K562 (cell line): ENCODE data around the gene CELSR2. TPM values are rescaled to one million over a fixed set of nuclear protein-coding genes. Genes with fewer than 3 reads are reported as not detected.

Source experiments
- ATAC-seq: fragments of 200-7000 bp; cut with Tn5 transposase; 3 replicates; pipeline ENCODE4 v1.9.1; 2020; ENCODE audit warnings: moderate library complexity
- BruUV-seq: library from RNA; stranded (reverse); fragments of 400-500 nt; replicated peaks from 2 replicates; lab custom pipeline; 2021; lab: Mats Ljungman, UMichigan
- CTCF ChIA-PET: fragments of 300-600 bp; formaldehyde crosslinking; extraction: SDS; loops from one replicate; lab custom pipeline; 2021; ENCODE audit warnings: low intra/inter-chr PET ratio; lab: Yijun Ruan, JAX
- POLR2A ChIA-PET: fragments of 300-600, 350-650 bp; sonication (Branson Sonifier 250); formaldehyde crosslinking; extraction: SDS; loops from one replicate; lab custom pipeline; 2021; ENCODE audit warnings: antibody characterized with exemption, inconsistent platforms; lab: Yijun Ruan, JAX
- DNase-seq, 4 experiments: peaks; one replicate each; pipeline versions ENCODE4 v3.0.0 to v3.0.0-alpha.2; 2011 to 2018; ENCODE audit warnings: low spot score in 3 of 4, mixed read lengths in 3 of 4; ENCODE audit errors: extremely low read depth in 1 of 4
- FAIRE-seq: peaks from 2 replicates; lab custom pipeline; 2011; peaks lifted over from hg19 to GRCh38; lab: Jason Lieb, UNC
- H2AFZ ChIP-seq: 2 replicates; pipeline ENCODE4 v1.6.0; 2011; ENCODE audit warnings: low read depth, low read length, control low read depth, inconsistent platforms
- H3K27ac ChIP-seq: fragments of 200-600 bp; 3 replicates; pipeline ENCODE4 v1.8.0; 2011; ENCODE audit warnings: low read depth, mild to moderate bottlenecking, control low read depth, inconsistent platforms, low read length, moderate library complexity, mixed read lengths; ENCODE audit errors: extremely low read depth
- H3K27me3 ChIP-seq, 2 experiments: fragments of 300-600 bp in 1 of 2; 2 replicates in 1 of 2; 3 replicates in 1 of 2; pipeline versions ENCODE4 v1.6.0 to v1.8.0; 2011; ENCODE audit warnings: inconsistent platforms in 2 of 2, low read length in 2 of 2, mild to moderate bottlenecking in 1 of 2, mixed read lengths in 1 of 2, moderate library complexity in 1 of 2; ENCODE audit not compliant: control insufficient read depth in 2 of 2, insufficient read depth in 2 of 2
- H3K36me3 ChIP-seq: fragments of 300-600 bp; 3 replicates; pipeline ENCODE4 v1.8.0; 2011; ENCODE audit warnings: mild to moderate bottlenecking, low read length, inconsistent platforms; ENCODE audit not compliant: control insufficient read depth, insufficient read depth
- H3K4me1 ChIP-seq, 2 experiments: fragments of 200-600 bp in 1 of 2; replicated peaks in 1 of 2; 2 replicates in 1 of 2; 3 replicates in 1 of 2; pipeline versions ENCODE4 v1.5.1 to v1.8.0; 2011; ENCODE audit warnings: inconsistent platforms in 2 of 2, low read length in 2 of 2, mild to moderate bottlenecking in 1 of 2, mixed read lengths in 1 of 2, moderate library complexity in 1 of 2; ENCODE audit not compliant: control insufficient read depth in 2 of 2, insufficient read depth in 2 of 2
- H3K4me2 ChIP-seq: 2 replicates; pipeline ENCODE4 v1.6.1; 2011; ENCODE audit warnings: low read length, control low read depth, inconsistent platforms, mixed read lengths; ENCODE audit not compliant: insufficient read depth
- H3K4me3 ChIP-seq: fragments of 200-600 bp; sonication (generic), shearing (Covaris generic); 2 replicates; pipeline ENCODE4 v1.5.1; 2016; ENCODE audit warnings: control low read depth, inconsistent platforms
- H3K79me2 ChIP-seq: fragments of 200-600 bp; 3 replicates; pipeline ENCODE4 v1.8.0; 2011; ENCODE audit warnings: low read length, inconsistent platforms; ENCODE audit not compliant: control insufficient read depth, insufficient read depth
- H3K9ac ChIP-seq, 2 experiments: 2 replicates each; pipeline versions ENCODE4 v1.6.0 to v1.6.1; 2011; ENCODE audit warnings: low read depth in 2 of 2, low read length in 2 of 2, control low read depth in 1 of 2, inconsistent platforms in 1 of 2, mild to moderate bottlenecking in 1 of 2, mixed read lengths in 1 of 2; ENCODE audit not compliant: insufficient read depth in 1 of 2
- H3K9me1 ChIP-seq: one replicate; pipeline ENCODE4 v1.6.0; 2011; ENCODE audit warnings: inconsistent platforms, mild to moderate bottlenecking, low read length, moderate library complexity; ENCODE audit not compliant: control insufficient read depth, insufficient read depth
- H3K9me3 ChIP-seq: replicated peaks from 2 replicates; pipeline ENCODE4 v1.5.1; 2011; ENCODE audit warnings: low read depth, low read length, inconsistent platforms; ENCODE audit not compliant: control insufficient read depth, insufficient read depth
- H4K20me1 ChIP-seq: replicated peaks from 2 replicates; pipeline ENCODE4 v1.6.1; 2011; ENCODE audit warnings: low read length, inconsistent platforms, mixed read lengths; ENCODE audit not compliant: control insufficient read depth, insufficient read depth
- ARID3A ChIP-seq: IDR thresholded peaks from 2 replicates; pipeline ENCODE4 v1.6.1; 2012; ENCODE audit warnings: low read depth, low read length, improper control_type of control experiment, borderline replicate concordance
- CEBPB ChIP-seq: fragments of 450-650 bp; IDR thresholded peaks from 2 replicates; pipeline ENCODE4 v1.6.1; 2016; ENCODE audit warnings: missing genetic modification characterization, missing compliant biosample characterization
- ELF1 ChIP-seq: fragments of 200-800 bp; sonication (Bioruptor generic); IDR thresholded peaks from 2 replicates; pipeline ENCODE4 v1.6.1; 2016; ENCODE audit warnings: missing genetic modification characterization, missing compliant biosample characterization
- ESRRA ChIP-seq: fragments of 450-650 bp; IDR thresholded peaks from 2 replicates; pipeline ENCODE4 v1.6.1; 2014; ENCODE audit warnings: low read depth, mild to moderate bottlenecking, moderate library complexity, borderline replicate concordance
- NR3C1 ChIP-seq: sonication (generic); formaldehyde crosslinking; IDR thresholded peaks from 2 replicates; pipeline ENCODE4 v1.8.1; 2022; ENCODE audit warnings: missing genetic modification reagents
- PHF8 ChIP-seq: fragments of 200-600 bp; sonication (generic); IDR thresholded peaks from 2 replicates; pipeline ENCODE4 v1.6.1; 2012; ENCODE audit warnings: mixed run types, mild to moderate bottlenecking, inconsistent platforms, low read length, moderate library complexity, borderline replicate concordance
- RAD21 ChIP-seq, 2 experiments: fragments of 250-450 bp in 1 of 2; fragments of 450-650 bp in 1 of 2; sonication (Bioruptor Pico) in 1 of 2; formaldehyde crosslinking in 1 of 2; IDR thresholded peaks in 1 of 2; conservative IDR thresholded peaks in 1 of 2; 2 replicates each; pipeline versions ENCODE4 v1.4.0 to v1.8.0; 2020 to 2022; ENCODE audit warnings: mild to moderate bottlenecking in 2 of 2, moderate library complexity in 1 of 2
- RBFOX2 ChIP-seq: fragments of 200-400 bp; formaldehyde crosslinking; IDR thresholded peaks from 2 replicates; pipeline ENCODE4 v1.6.1; 2017; ENCODE audit warnings: low read depth, mild to moderate bottlenecking, low read length, moderate library complexity
- SREBF1 ChIP-seq: fragments of 150-350 bp; IDR thresholded peaks from 2 replicates; pipeline ENCODE4 v1.6.1; 2014; ENCODE audit warnings: antibody characterized with exemption, low read depth, low read length, borderline replicate concordance
- TEAD1 ChIP-seq, 2 experiments: fragments of 450-650 bp in 1 of 2; sonication (generic) in 1 of 2; formaldehyde crosslinking; IDR thresholded peaks; 2 replicates each; pipeline versions ENCODE4 v1.4.0 to v1.8.0; 2020 to 2022; ENCODE audit warnings: mild to moderate bottlenecking in 2 of 2, missing genetic modification reagents in 1 of 2
- TRIM24 ChIP-seq, 2 experiments: fragments of 450-650 bp; IDR thresholded peaks; 2 replicates each; pipeline ENCODE4 v1.6.1; 2016
- ZNF395 ChIP-seq: fragments of 200-800 bp; sonication (Bioruptor generic); IDR thresholded peaks from 2 replicates; pipeline ENCODE4 v1.6.1; 2017; ENCODE audit warnings: missing genetic modification characterization, missing compliant biosample characterization
- ZNF584 ChIP-seq: fragments of 200-800 bp; sonication (Bioruptor generic); IDR thresholded peaks from 2 replicates; pipeline ENCODE4 v1.6.1; 2016; ENCODE audit warnings: low read depth, mild to moderate bottlenecking, missing genetic modification characterization, missing compliant biosample characterization
- ZNF592 ChIP-seq: fragments of 450-650 bp; IDR thresholded peaks from 2 replicates; pipeline ENCODE4 v1.6.1; 2017; ENCODE audit warnings: antibody characterized with exemption, mild to moderate bottlenecking
- whole genome bisulfite sequencing: fragments of 100-300 bp; shearing (Covaris generic); methylation state at CpG from one replicate; pipeline ENCODE4 v1.1.6; 2016; ENCODE audit warnings: low coverage, mixed read lengths; ENCODE audit not compliant: insufficient coverage; ENCODE audit errors: missing lambda C conversion rate; 5-methylcytosine and 5-hydroxymethylcytosine counted together
- in situ Hi-C: fragments of 300-500 bp; cut with MboI; formaldehyde crosslinking; loops from 4 replicates; pipeline ENCODE4 v1.15.0; 2018; ENCODE audit warnings: inconsistent platforms, mixed read lengths
- intact Hi-C: fragments of 100-400 bp; cut with micrococcal nuclease; formaldehyde crosslinking; loops from 2 replicates; pipeline ENCODE4 v1.14.2; 2022
- polyA plus RNA-seq, 8 experiments: library from polyadenylated mRNA; depleted of rRNA in 4 of 8; stranded (reverse) in 5 of 8; unstranded in 3 of 8; fragments of >200 nt; fragmentation: Nextera tagmentation in 2 of 8; fragmentation: Illumina TruSeq in 1 of 8; extraction: Ambion mirVana in 2 of 8; extraction: Trizol in 1 of 8; gene quantifications; 2 replicates each; pipeline versions ENCODE4 v1.2.1 to v1.2.3, GENCODE V29; 2011 to 2014; ENCODE audit warnings: inconsistent platforms in 1 of 8, missing spikeins in 1 of 8
- total RNA-seq, 7 experiments: library from RNA; depleted of rRNA in 6 of 7; stranded (reverse); fragments of >200 nt in 6 of 7; fragmentation: Illumina TruSeq in 2 of 7; extraction: Trizol in 2 of 7; gene quantifications; 2 replicates each; pipeline versions ENCODE4 v1.2.1 to v1.2.3, GENCODE V29; 2011 to 2021; ENCODE audit warnings: low replicate concordance in 1 of 7

CELSR2 gene
- total and polyA plus RNA-seq, 9 of the 15 experiments (the other 6 are each of a cell fraction or from before 2014, with no cell fraction given): 0.31 to 21.9 (median 4.2) TPM

GRCh38 chr1:109300650-109301151, 51.4 kb downstream of the CELSR2 start:
- Histone ChIP-seq H3K9ac (peak overlapping the region; percentile 5 to 84; a peak in 3 of 4 replicates), H3K36me3 (no peaks in the 10 kb centered on the region), H3K27me3 (no peaks in the 10 kb centered on the region), H3K79me2 (no peaks in the 10 kb centered on the region), H4K20me1 (no peaks in the 10 kb centered on the region), H2AFZ (peak overlapping the region; percentile 75), H3K9me3 (no peaks in the 10 kb centered on the region), H3K4me1 (peaks cover 28 to 33% of the 10 kb centered on the region in 2 experiments), H3K4me3 (no peak overlapping the region), H3K9me1 (no peaks in the 10 kb centered on the region), H3K27ac (0 out of 3 replicates have a peak overlapping the region, but pooled peaks have one; percentile 0), H3K4me2 (peak overlapping the region; percentile 8; the same call in 1 of the 2 replicates)
- BruUV-seq: no TSS peak
- 34% methylated on average over 16 of the region's 16 CpGs for WGBS
- FAIRE-seq (peak; percentile 49), DNase-seq (peak; percentile 50 to 71 (median 65)), ATAC-seq (peak; percentile 70)
- intact Hi-C loops (no loop called here), in situ Hi-C loops (no loop called here)
- ChIA-PET POLR2A (no interaction called here), CTCF (no interaction called here)
- peak; percentile 46 for TF ChIP-seq ZNF592
- 0 out of 2 replicates have a peak, but pooled peaks have one; percentile 16 for TF ChIP-seq ESRRA
- TF ChIP-seq SREBF1: no peak
- TF ChIP-seq RBFOX2: peak; percentile 40; the same call in 1 of the 2 replicates
- no peak for TF ChIP-seq TEAD1 (CRISPR knock-in tag; IDR thresholded peaks at IDR 0.05)
- TF ChIP-seq TRIM24 (IDR thresholded peaks at IDR 0.05): peak in 1 of 2 experiments; percentile 46; a peak in 1 of 4 replicates
- TF ChIP-seq CEBPB (tag): peak; percentile 82
- TF ChIP-seq ELF1 (tag): no peak
- TF ChIP-seq ZNF584 (CRISPR knock-in tag): peak; percentile 72; the same call in 1 of the 2 replicates
- TF ChIP-seq ARID3A: no peak
- TF ChIP-seq PHF8: no peak
- TF ChIP-seq RAD21 (CRISPR knock-in tag; conservative IDR thresholded peaks at IDR 0.05 in 1 of 2, IDR thresholded peaks at IDR 0.05 in 1 of 2): no peak
- peak; percentile 67; the same call in 1 of the 2 replicates for TF ChIP-seq ZNF395
- TF ChIP-seq NR3C1 (CRISPR knock-in tag): no peak
